AG09309 (cell line): ENCODE data around the gene FUOM.
"Not testable (repeated sequence)": the region's sequence is repeated elsewhere in the genome, so short reads cannot be mapped to it uniquely, and the experiment has no call there.

Experiments used
- DNase-seq: peaks from one replicate; pipeline ENCODE4 v3.0.0-alpha.2; 2010; ENCODE audit warnings: low read depth
- H3K4me3 ChIP-seq: 2 replicates; pipeline ENCODE4 v1.5.1; 2011; ENCODE audit warnings: mild to moderate bottlenecking, low read depth, low read length, moderate library complexity; ENCODE audit not compliant: control insufficient read depth
- TF ChIP-seq, protein P1 (sequence below): IDR thresholded peaks from 2 replicates; pipeline ENCODE4 v1.5.1; 2011; ENCODE audit warnings: mild to moderate bottlenecking, low read depth, low read length, inconsistent platforms; ENCODE audit not compliant: insufficient read depth, control insufficient read depth; ENCODE audit errors: missing control alignments

The FUOM gene

GRCh38 chr10:133375357-133376115 is 17.7 kb upstream of the FUOM start:
- no peak for DNase-seq
- TF ChIP-seq, protein P1, sequence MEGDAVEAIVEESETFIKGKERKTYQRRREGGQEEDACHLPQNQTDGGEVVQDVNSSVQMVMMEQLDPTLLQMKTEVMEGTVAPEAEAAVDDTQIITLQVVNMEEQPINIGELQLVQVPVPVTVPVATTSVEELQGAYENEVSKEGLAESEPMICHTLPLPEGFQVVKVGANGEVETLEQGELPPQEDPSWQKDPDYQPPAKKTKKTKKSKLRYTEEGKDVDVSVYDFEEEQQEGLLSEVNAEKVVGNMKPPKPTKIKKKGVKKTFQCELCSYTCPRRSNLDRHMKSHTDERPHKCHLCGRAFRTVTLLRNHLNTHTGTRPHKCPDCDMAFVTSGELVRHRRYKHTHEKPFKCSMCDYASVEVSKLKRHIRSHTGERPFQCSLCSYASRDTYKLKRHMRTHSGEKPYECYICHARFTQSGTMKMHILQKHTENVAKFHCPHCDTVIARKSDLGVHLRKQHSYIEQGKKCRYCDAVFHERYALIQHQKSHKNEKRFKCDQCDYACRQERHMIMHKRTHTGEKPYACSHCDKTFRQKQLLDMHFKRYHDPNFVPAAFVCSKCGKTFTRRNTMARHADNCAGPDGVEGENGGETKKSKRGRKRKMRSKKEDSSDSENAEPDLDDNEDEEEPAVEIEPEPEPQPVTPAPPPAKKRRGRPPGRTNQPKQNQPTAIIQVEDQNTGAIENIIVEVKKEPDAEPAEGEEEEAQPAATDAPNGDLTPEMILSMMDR, result no peak
- H3K4me3 ChIP-seq, result no peak overlapping the region

DNA sequence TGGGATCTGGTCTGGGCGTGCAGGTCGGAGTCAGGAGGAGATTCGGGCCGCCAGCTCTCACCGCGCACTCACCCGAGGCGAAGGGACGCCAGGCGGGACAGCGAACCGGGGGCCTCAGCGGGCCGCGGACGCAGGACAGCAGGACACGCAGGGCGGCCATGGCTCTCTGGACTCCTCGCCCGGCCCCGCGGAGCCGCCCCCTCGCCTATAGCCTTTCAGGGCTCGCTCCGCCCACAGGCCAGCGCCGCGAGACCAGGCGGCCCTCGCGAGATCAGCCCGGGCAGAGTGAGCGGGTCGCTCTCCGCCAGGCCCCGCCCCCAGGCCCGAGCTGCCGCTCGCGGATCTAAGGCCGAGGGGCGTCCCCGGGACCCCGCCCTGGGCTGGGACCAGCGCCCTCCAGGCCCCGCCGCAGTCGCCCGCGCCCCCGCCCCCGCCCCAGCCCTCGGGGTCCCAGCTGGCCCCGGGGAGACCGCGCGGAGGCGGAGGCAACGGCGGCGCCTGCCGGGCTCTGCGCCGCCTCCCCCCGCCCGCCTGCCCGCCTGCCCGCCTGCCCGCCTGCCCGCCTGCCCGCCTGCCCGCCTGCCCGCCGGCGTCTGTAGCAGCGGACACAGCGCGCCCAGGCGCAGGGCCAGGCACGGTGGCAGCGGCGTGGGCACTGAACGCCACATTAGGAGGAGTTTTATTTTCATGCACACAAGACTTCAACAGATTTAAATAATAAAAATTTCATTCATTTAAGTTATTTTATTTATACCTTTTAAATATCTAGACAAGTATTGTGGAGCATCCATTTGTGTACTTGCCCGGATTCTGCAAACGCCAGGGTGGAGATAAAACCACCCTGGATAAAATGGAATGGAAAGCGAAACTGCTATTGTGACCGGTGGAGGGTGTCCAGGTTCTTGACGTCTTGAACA is 15.6 kb upstream of the FUOM start, which contains the start of gene ECHS1:
Gene ECHS1, minus strand, starts transcription at position 181 of the 917 bp plus-strand sequence. Its CDS starts 21 bp downstream, at position 160.
- peak within 1 kb of the TSS; percentile 93 for H3K4me3 ChIP-seq
- peak; percentile 44 for DNase-seq
- TF ChIP-seq, protein P1, result no peak

DNA sequence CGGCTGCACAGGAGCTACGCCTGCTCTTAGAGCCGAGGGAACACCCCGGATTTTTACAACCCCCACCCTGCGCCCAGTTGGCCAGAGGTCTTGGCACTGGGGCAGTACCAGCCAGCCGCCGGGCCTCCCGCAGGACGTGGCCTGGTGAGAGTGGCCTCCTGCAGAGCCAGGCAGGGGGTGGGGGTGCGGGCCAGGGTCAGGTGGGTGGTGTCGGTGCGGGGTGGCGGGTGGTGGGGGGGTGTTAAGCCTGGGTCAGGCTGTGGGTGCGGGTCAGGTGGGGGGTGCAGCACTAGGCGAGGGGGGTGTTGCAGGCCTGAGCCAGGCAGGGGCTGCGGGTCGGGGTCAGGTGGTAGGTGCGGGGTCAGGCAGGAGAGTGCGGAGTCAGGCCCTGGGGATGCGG is 14.7 kb upstream of the FUOM start:
- peak overlapping the region; percentile 93 for H3K4me3 ChIP-seq
- TF ChIP-seq, protein P1, result no peak
- no peak for DNase-seq

- TF ChIP-seq, protein P1, result no peak
- no peak overlapping the region for H3K4me3 ChIP-seq
- no peak for DNase-seq
These were observed 12.4 kb upstream of the FUOM start for GRCh38 chr10:133370030-133370786.

DNA sequence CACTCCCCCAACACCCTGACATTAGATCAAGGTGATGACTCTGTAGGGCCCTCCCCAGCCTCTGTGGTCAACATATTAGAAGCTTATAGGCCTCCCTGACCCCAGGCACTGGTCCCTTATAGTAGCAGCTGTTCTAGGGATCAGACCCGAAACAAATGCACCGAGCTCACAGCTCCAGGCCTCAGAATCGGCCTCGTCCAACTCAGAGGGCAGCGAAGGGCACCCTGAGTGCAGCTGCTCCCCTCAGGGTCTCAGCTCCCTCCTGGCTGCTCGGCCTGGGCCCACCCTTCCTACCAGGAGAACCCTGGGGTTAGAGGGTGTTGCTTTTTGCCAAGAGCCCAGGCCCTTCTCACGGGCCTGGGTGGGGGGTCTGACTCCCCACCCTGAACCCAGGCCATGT is 10.3 kb upstream of the FUOM start:
- no peak for DNase-seq
- no peak overlapping the region for H3K4me3 ChIP-seq
- TF ChIP-seq, protein P1, result no peak

- not testable (repeated sequence) for DNase-seq, H3K4me3 ChIP-seq
These were observed 9.6 kb upstream of the FUOM start for GRCh38 chr10:133367461-133367860.

GRCh38 chr10:133366751-133367150 is 8.9 kb upstream of the FUOM start:
- DNase-seq, result no peak
- TF ChIP-seq, protein P1, result no peak
- H3K4me3 ChIP-seq, result no peak overlapping the region
